ENCODE data around the gene TMEM123.

TMEM123 gene

GRCh38 chr11:102364991-102365390 lies 87.6 kb downstream of the TMEM123 start:
- no peak for DNase-seq (ENCODE audit: low read depth in 2 of 2)

- no peak for DNase-seq (ENCODE audit: low read depth in 2 of 2)
Observed at GRCh38 chr11:102361086-102362031, 91.2 kb downstream of the TMEM123 start.

- DNase-seq (ENCODE audit: low read depth in 2 of 2) = no peak
Observed at GRCh38 chr11:102360681-102361080, 91.9 kb downstream of the TMEM123 start.

- DNase-seq (ENCODE audit: low read depth in 2 of 2) = no peak
Observed at GRCh38 chr11:102359372-102359771, 93.2 kb downstream of the TMEM123 start.

GRCh38 chr11:102357116-102357515 lies 95.4 kb downstream of the TMEM123 start:
- DNase-seq (ENCODE audit: low read depth in 2 of 2) = no peak

GRCh38 chr11:102347462-102348370 lies 104.8 kb downstream of the TMEM123 start:
- DNase-seq (ENCODE audit: low read depth in 2 of 2) = no peak

GRCh38 chr11:102346748-102347461 lies 105.7 kb downstream of the TMEM123 start, which contains the start of gene BIRC2:
TSS of gene BIRC2 (plus strand) at chr11:102347214. CDS start at chr11:102349855, 2,641 bp downstream.
- peak; percentile 90 to 95 for DNase-seq (ENCODE audit: low read depth in 2 of 2)

- no peak for DNase-seq (ENCODE audit: low read depth in 2 of 2)
Observed at GRCh38 chr11:102346456-102346747, 106.2 kb downstream of the TMEM123 start.
